ENCODE measurements around the gene MYH9. TPM values are rescaled to one million over a fixed set of nuclear protein-coding genes. Genes with fewer than 3 reads are reported as not detected.
A peak's percentile ranks its signal among the peaks of the same experiment; 100 is the strongest.

The MYH9 gene
- total RNA-seq, 2 donors from 2014 or later: 831 to 938 TPM

DNA sequence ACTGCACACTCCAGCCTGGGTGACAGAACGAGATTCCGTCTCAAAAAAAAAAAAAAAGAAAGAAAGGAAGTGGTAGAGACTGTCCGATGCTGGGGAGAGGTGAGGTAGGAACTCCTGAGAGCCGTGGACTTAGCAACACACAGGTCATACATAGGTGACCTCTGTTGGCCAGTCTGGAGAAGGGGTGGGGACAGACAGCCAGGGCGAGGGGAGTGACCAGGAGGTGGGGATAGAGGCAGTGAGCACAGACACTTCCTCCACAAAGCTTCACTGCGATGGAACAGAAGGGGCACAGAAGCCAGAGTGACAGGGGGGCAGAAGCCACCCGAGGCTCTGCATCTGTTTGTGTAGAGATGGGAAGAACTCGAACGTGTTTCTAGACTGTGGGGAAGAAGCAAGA lies 47.1 kb downstream of the MYH9 start:
- no peak for DNase-seq (ENCODE audit: low spot score)
- intact Hi-C loops (cut with DNase I): no loop called here

DNA sequence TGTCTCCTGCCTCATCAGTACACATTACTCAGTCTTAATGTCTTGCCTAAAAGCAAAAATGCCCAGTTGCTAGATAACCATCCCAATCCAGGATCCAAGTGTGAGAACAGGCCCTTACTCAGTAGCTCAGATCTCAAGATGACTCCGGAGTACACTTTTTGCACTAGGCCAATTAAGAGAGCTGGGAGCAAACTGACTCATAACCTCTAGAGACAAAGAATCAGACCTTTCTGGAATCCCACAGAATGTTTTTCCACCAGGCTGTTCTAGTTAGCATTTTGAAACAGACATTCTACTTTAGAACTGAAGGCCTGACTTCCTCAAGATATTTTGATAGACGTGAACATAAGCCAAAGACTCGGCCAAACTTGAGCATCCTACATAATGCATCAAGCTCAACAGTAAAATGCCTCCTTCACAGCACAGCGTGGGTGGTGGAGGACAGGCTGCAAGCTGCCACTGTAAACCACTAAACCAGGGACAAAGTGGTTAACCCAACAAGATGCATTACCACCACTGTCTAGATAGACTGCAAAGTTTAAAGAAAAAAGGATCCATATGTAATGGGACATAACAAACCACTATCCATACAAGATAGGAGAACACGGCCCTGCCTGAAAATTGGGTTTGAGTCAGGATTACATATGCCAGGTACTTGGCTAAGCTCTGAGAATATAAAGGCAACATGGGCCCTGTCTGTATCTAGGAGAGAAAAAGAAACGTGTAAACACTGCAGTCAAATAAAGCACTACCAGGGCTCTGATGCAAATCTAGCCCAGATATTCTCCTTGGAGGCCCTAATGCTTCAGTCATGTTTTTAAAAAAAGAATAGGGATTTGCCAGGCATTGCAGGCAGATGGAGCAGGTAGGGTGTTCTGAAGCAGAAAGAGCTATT lies 48.3 kb downstream of the MYH9 start:
- intact Hi-C loops (cut with DNase I): loop anchor here in 1 of 2 donors (10.0 kb wide), 1 partner anchor 1545 kb away; no protein-coding TSS in a partner anchor
- DNase-seq (ENCODE audit: low spot score): no peak

DNA sequence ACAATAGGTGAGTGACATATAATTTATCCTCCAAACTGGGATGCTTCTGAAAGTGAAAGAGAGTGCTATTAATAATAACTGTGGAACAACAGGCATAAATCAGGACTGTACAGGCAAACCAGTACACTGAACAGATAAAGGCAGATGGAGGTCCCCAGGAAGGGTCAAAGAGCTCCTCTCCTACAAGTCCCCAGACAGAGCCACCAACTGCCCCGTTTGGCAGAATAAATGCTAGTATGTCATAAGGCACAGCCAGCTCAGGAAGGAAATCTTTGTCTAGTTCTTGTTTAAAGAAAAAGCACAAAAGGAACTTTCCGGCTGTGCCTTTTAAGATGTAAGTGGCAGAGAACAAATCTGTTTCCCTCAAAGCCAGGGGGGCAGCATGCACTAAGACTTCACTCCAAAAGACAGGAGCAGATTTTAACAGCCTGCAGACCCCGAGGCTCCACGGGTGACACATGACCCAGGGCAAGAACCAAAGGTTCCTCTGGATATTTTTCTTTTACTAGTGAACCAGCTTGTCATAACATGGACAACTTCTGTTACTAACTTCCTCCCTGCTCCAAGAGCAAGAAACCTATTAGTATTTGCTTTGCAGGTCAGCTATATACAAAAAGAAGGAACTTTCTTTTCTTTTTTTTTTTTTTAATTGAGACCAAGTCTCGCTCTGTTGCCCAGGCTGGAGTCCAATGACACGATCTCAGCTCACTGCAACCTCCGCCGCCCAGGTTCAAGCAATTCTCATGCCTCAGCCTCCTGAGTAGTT lies 50.2 kb downstream of the MYH9 start:
- no peak for DNase-seq (ENCODE audit: low spot score)
- intact Hi-C loops (cut with DNase I): loop anchor here in 1 of 2 donors (10.0 kb wide), 1 partner anchor 1547 kb away; no protein-coding TSS in a partner anchor

DNA sequence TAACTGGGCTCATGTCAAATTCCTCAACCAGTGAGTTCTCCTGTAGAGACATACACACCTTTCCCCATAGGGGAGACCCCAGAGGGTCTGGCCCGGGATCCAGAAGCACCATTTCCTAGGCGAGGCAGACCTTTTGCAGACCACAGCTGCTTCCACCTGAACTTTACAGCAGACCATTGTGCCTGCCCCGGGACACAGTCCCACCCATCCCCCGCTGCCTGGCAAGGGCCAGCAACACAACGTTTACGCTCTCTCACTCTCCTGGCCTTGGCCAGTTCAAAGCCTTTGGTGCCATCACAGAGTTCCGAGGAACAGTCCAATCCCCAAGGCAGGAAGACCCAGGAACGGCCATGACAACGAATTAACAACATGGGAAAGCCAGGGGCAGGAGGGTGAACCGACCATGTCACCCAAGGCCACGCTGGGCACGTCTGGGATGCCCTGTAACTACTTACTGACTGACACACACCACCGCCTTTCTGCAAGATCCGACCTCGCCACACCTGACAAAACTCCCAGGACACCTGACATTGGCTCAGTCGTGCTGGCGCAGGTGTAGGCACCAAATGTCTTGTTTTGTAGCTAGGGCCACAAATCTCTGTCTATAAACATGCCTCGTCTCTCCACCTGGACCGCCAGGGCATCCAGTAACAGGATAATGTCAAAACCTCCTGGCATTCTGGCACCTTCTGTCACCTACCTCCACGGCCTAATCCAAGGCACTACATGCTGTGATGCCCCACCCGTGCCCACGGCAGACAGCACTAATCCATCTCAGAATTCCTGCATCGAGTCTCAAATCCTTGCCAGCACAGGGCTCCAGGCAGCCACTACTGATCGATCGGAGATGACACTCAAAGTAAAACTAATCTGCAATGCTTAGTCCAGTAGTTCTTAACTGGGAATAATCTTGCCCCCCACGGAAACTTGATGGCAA lies 51.3 kb downstream of the MYH9 start:
- no peak for DNase-seq (ENCODE audit: low spot score)
- intact Hi-C loops (cut with DNase I): loop anchor here in 1 of 2 donors (10.0 kb wide), 1 partner anchor 1548 kb away; no protein-coding TSS in a partner anchor

DNA sequence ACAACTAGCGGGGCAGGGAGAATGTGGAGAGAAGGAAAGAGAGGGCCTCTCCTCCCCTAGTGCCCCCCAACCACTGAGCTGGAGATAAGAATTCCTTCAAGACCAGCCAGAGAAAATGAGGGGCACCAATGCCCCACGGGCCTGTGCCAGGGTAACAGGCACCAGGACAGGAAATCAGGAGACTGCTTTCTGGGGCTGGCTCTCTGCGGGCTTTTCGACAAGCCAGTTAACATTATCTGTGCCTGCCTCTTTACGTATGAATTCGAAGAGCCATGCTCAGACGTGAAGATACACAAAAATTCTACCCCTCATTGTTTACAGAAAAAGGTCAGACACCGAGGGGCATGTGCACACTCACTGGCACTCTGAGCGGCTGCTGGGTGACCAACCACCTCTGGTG lies 52.1 kb downstream of the MYH9 start:
- intact Hi-C loops (cut with DNase I): loop anchor here in 1 of 2 donors (10.0 kb wide), 1 partner anchor 1549 kb away; no protein-coding TSS in a partner anchor
- DNase-seq (ENCODE audit: low spot score): no peak

GRCh38 chr22:36334821-36335603 lies 52.8 kb downstream of the MYH9 start:
- DNase-seq (ENCODE audit: low spot score): no peak
- intact Hi-C loops (cut with DNase I): loop anchor here in 1 of 2 donors (5.0 to 10.0 kb wide), 2 partner anchors 32 to 1550 kb away; no protein-coding TSS in a partner anchor

- intact Hi-C loops (cut with DNase I): loop anchor here in 1 of 2 donors (5.0 to 10.0 kb wide), 2 partner anchors 33 to 1551 kb away; no protein-coding TSS in a partner anchor
- no peak for DNase-seq (ENCODE audit: low spot score)
Observed at GRCh38 chr22:36334081-36334820, 53.5 kb downstream of the MYH9 start.

DNA sequence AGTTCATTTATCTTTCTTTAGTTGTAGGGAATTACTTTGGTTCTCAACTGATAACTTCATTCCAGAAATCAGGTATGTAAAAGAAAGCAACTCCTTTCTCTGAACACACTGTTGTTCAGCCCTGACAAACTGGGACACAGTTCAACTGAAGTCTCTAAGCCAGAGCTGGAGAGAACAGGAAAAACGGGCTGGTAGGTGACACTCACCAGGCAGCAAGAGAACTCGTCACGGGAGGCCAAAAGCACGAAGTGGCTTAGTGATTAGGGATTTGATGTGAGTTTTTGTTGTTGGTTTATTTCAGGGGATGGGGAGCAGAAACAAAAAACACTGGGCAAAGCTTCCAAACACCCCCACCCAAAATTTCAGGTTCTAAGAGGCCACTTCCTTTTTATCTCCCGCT lies 54.1 kb downstream of the MYH9 start:
- no peak for DNase-seq (ENCODE audit: low spot score)
- intact Hi-C loops (cut with DNase I): loop anchor here in 1 of 2 donors (5.0 to 10.0 kb wide), 2 partner anchors 34 to 1551 kb away; no protein-coding TSS in a partner anchor

DNA sequence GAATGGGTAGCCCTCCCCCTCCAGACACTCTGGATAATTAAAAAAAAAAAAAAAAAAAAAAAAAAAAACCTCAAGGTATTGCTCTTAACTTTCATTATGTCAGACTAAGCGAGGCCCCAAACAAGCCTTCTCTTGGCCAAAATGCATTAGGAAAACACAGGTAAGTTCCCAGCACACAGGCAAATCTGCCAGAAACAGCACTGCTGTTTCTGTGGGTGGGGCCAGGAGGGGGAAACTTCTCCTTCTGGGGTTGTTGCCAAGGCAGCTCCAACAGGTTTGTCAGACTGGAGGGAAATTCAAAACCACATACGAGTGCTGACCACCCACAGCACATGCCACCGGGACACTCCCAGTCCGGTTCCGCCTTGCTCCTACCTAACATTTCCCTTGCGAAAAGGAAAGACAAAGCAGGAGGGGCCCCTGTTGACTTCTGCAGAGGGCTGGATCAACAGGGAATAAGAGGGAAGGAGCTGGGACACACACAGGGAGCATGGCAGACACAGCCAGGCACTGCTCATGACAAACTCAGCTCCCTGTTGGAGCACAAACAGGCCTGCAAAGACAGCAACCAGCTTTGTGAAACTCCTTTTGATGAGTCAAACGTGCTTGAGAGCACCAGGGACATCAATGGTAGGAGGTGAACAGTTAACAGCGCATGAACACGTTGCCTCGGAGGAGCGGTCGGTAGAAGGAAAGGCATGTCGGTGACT lies 55.0 kb downstream of the MYH9 start:
- intact Hi-C loops (cut with DNase I): loop anchor here in 1 of 2 donors (5.0 to 10.0 kb wide), 2 partner anchors 35 to 1552 kb away; no protein-coding TSS in a partner anchor
- DNase-seq (ENCODE audit: low spot score): no peak

GRCh38 chr22:36331912-36332622 lies 55.7 kb downstream of the MYH9 start:
- intact Hi-C loops (cut with DNase I): loop anchor here in 1 of 2 donors (5.0 to 10.0 kb wide), 2 partner anchors 35 to 1553 kb away; no protein-coding TSS in a partner anchor
- peak; percentile 94 for DNase-seq (ENCODE audit: low spot score)

DNA sequence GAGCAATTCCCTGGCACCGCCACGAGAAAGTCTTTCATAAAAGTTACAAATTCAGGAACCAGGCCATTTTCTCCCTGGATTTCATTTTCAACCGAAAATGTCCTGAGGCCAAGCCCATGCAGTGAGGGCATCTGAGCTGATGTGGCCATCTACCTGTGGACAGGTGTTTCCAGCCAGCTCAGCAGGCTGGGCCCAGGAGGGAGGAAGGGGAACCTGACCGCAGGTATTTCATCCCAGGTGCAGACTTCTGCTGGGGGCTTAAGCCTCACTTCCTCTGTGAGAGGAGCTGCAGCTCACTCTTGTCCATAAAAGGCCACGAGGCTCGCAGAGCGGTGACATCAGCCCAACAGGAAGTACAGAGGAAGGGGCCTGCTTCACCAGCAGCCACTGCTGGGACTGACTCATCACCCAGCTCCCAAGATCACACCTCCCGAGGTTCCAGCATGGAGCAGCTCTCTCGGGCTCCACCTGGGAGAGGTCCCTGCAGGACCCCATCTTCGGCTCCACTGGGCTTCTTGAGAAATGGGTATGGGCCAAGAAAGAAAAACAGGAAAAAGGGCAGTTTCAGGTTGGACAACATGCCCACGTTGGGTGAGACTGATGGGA lies 56.4 kb downstream of the MYH9 start:
- intact Hi-C loops (cut with DNase I): loop anchor here in 1 of 2 donors (5.0 to 10.0 kb wide), 2 partner anchors 36 to 1553 kb away; no protein-coding TSS in a partner anchor
- peak; percentile 95 for DNase-seq (ENCODE audit: low spot score)

- peak; percentile 93 for DNase-seq (ENCODE audit: low spot score)
- intact Hi-C loops (cut with DNase I): loop anchor here in 1 of 2 donors (5.0 to 10.0 kb wide), 2 partner anchors 37 to 1554 kb away; no protein-coding TSS in a partner anchor
Observed at GRCh38 chr22:36330655-36331305, 57.0 kb downstream of the MYH9 start.

- intact Hi-C loops (cut with DNase I): loop anchor here in 1 of 2 donors (5.0 to 10.0 kb wide), 2 partner anchors 37 to 1555 kb away; no protein-coding TSS in a partner anchor
Observed at GRCh38 chr22:36330127-36330526, 57.6 kb downstream of the MYH9 start.

GRCh38 chr22:36329254-36330078 lies 58.3 kb downstream of the MYH9 start:
- peak; percentile 93 for DNase-seq (ENCODE audit: low spot score)
- intact Hi-C loops (cut with DNase I): loop anchor here in 1 of 2 donors (5.0 to 10.0 kb wide), 3 partner anchors 38 to 1555 kb away; partner anchors contain the start of gene MYH9

More at GRCh38 chr22:36330127-36330526, 57.6 kb downstream of the MYH9 start:
- no peak for DNase-seq (ENCODE audit: low spot score)

All from posterior vena cava (tissue), 2 donors.